IMR-90 (cell line): ENCODE data around the gene TSPAN33. TPM values are rescaled to one million over a fixed set of nuclear protein-coding genes. Genes with fewer than 3 reads are reported as not detected.

Experiments used
- ATAC-seq: fragments of 200-7000 bp; cut with Tn5 transposase; 2 replicates; pipeline ENCODE4 v1.9.1; 2020; ENCODE audit warnings: low read depth, mild to moderate bottlenecking, moderate library complexity
- BruUV-seq: library from RNA; stranded (reverse); fragments of 400-500 nt; replicated peaks from 2 replicates; lab custom pipeline; 2021; lab: Mats Ljungman, UMichigan
- CTCF ChIA-PET: fragments of 300-600 bp; formaldehyde crosslinking; extraction: SDS; loops from one replicate; lab custom pipeline; 2021; ENCODE audit warnings: antibody characterized with exemption; lab: Yijun Ruan, JAX
- POLR2A ChIA-PET: fragments of 300-600 bp; sonication (Branson Sonifier 250); formaldehyde crosslinking; loops from one replicate; lab custom pipeline; 2022; ENCODE audit warnings: antibody characterized with exemption; ENCODE audit not compliant: unreplicated experiment; lab: Charles Lee
- DNase-seq: peaks from one replicate; pipeline ENCODE4 v3.0.0; 2013
- H2AFZ ChIP-seq: replicated peaks from 2 replicates; pipeline ENCODE3; 2013; ENCODE audit warnings: low read length, mild to moderate bottlenecking; ENCODE audit not compliant: poor library complexity
- H2AK5ac ChIP-seq: 2 replicates; pipeline ENCODE4 v1.6.1; 2013; ENCODE audit warnings: low read depth, low read length, inconsistent platforms
- H2AK9ac ChIP-seq: replicated peaks from 2 replicates; pipeline ENCODE3; 2013; ENCODE audit warnings: mild to moderate bottlenecking, low read depth, low read length, moderate library complexity; ENCODE audit not compliant: poor library complexity
- H2BK120ac ChIP-seq: 2 replicates; pipeline ENCODE4 v1.6.1; 2013; ENCODE audit warnings: low read depth, low read length, inconsistent platforms
- H2BK15ac ChIP-seq: 3 replicates; pipeline ENCODE4 v1.6.1; 2013; ENCODE audit warnings: low read depth, low read length, inconsistent platforms
- H2BK20ac ChIP-seq: 2 replicates; pipeline ENCODE4 v1.6.1; 2013; ENCODE audit warnings: low read depth, mild to moderate bottlenecking, inconsistent platforms, low read length, moderate library complexity
- H2BK5ac ChIP-seq: 2 replicates; pipeline ENCODE4 v1.6.1; 2013; ENCODE audit warnings: mild to moderate bottlenecking, low read depth, low read length, inconsistent platforms; ENCODE audit not compliant: poor library complexity, severe bottlenecking
- H3K14ac ChIP-seq: replicated peaks from 2 replicates; pipeline ENCODE4 v1.6.1; 2013; ENCODE audit warnings: low read depth, low read length, inconsistent platforms
- H3K18ac ChIP-seq: 2 replicates; pipeline ENCODE4 v1.6.1; 2013; ENCODE audit warnings: low read depth, low read length, control low read depth
- H3K23ac ChIP-seq: 2 replicates; pipeline ENCODE4 v1.6.1; 2013; ENCODE audit warnings: low read depth, low read length, inconsistent platforms
- H3K27ac ChIP-seq: 2 replicates; pipeline ENCODE4 v1.5.1; 2013; ENCODE audit warnings: mild to moderate bottlenecking, control low read depth, low read length; ENCODE audit not compliant: insufficient read depth
- H3K27me3 ChIP-seq: 2 replicates; pipeline ENCODE4 v1.6.1; 2013; ENCODE audit warnings: low read length; ENCODE audit not compliant: control insufficient read depth, insufficient read depth
- H3K36me3 ChIP-seq: 2 replicates; pipeline ENCODE4 v1.6.1; 2013; ENCODE audit warnings: low read length, mixed read lengths; ENCODE audit not compliant: control insufficient read depth, insufficient read depth
- H3K4ac ChIP-seq: 2 replicates; pipeline ENCODE4 v1.6.1; 2013; ENCODE audit warnings: low read depth, low read length, inconsistent platforms
- H3K4me1 ChIP-seq: 2 replicates; pipeline ENCODE4 v1.6.1; 2013; ENCODE audit warnings: low read length, mixed read lengths; ENCODE audit not compliant: control insufficient read depth, insufficient read depth
- H3K4me2 ChIP-seq: 2 replicates; pipeline ENCODE4 v1.6.1; 2013; ENCODE audit warnings: low read depth, mild to moderate bottlenecking, control low read depth, low read length, moderate library complexity
- H3K4me3 ChIP-seq: 2 replicates; pipeline ENCODE4 v1.5.1; 2013; ENCODE audit warnings: low read depth, mild to moderate bottlenecking, control low read depth, low read length, moderate library complexity; ENCODE audit not compliant: insufficient read depth
- H3K56ac ChIP-seq: 2 replicates; pipeline ENCODE4 v1.6.1; 2013; ENCODE audit warnings: low read length, inconsistent platforms; ENCODE audit not compliant: insufficient read depth; ENCODE audit errors: extremely low read depth
- H3K79me1 ChIP-seq, 2 experiments: 2 replicates each; pipeline ENCODE4 v1.6.1; 2013; ENCODE audit warnings: low read length in 2 of 2, inconsistent platforms in 1 of 2, low read depth in 1 of 2
- H3K9ac ChIP-seq: 2 replicates; pipeline ENCODE4 v1.6.1; 2013; ENCODE audit warnings: low read depth, low read length, control low read depth
- H3K9me1 ChIP-seq: 2 replicates; pipeline ENCODE4 v1.6.1; 2013; ENCODE audit warnings: low read length, inconsistent platforms; ENCODE audit not compliant: insufficient read depth
- H3K9me3 ChIP-seq: 2 replicates; pipeline ENCODE4 v1.6.1; 2013; ENCODE audit warnings: low read length; ENCODE audit not compliant: control insufficient read depth, insufficient read depth
- H4K20me1 ChIP-seq: 2 replicates; pipeline ENCODE4 v1.6.1; 2013; ENCODE audit warnings: low read length, inconsistent platforms; ENCODE audit not compliant: insufficient read depth
- H4K5ac ChIP-seq: 2 replicates; pipeline ENCODE4 v1.6.1; 2013; ENCODE audit warnings: mild to moderate bottlenecking, low read depth, low read length, control low read depth
- H4K8ac ChIP-seq, 2 experiments: 2 replicates each; pipeline ENCODE4 v1.6.1; 2013; ENCODE audit warnings: low read depth in 2 of 2, low read length in 2 of 2, control low read depth in 1 of 2, inconsistent platforms in 1 of 2
- H4K91ac ChIP-seq: 2 replicates; pipeline ENCODE4 v1.6.1; 2013; ENCODE audit warnings: low read depth, low read length, inconsistent platforms; ENCODE audit not compliant: insufficient read depth
- BHLHE40 ChIP-seq: fragments of 150-350 bp; IDR thresholded peaks from 2 replicates; pipeline ENCODE4 v1.6.1; 2016; ENCODE audit warnings: mild to moderate bottlenecking, low read depth, low read length
- CEBPB ChIP-seq: IDR thresholded peaks from 2 replicates; pipeline ENCODE4 v1.6.1; 2012; ENCODE audit warnings: low read depth, low read length, improper control_type of control experiment
- CHD1 ChIP-seq: IDR thresholded peaks from 2 replicates; pipeline ENCODE4 v1.6.1; 2012; ENCODE audit warnings: low read depth, low read length, improper control_type of control experiment
- FOS ChIP-seq: fragments of 150-350 bp; IDR thresholded peaks from 2 replicates; pipeline ENCODE4 v1.6.1; 2016; ENCODE audit warnings: low read depth, low read length
- MAFK ChIP-seq: IDR thresholded peaks from 2 replicates; pipeline ENCODE4 v1.6.1; 2012; ENCODE audit warnings: low read depth, low read length, improper control_type of control experiment
- MAZ ChIP-seq: IDR thresholded peaks from 2 replicates; pipeline ENCODE4 v1.6.1; 2012; ENCODE audit warnings: low read depth, mild to moderate bottlenecking, low read length, improper control_type of control experiment, moderate library complexity, borderline replicate concordance
- MXI1 ChIP-seq: IDR thresholded peaks from 2 replicates; pipeline ENCODE4 v1.6.1; 2012; ENCODE audit warnings: low read depth, mild to moderate bottlenecking, low read length, moderate library complexity, borderline replicate concordance
- POLR2A ChIP-seq: IDR thresholded peaks from 2 replicates; pipeline ENCODE4 v1.6.1; 2012; ENCODE audit warnings: mild to moderate bottlenecking, low read depth, low read length
- SMC3 ChIP-seq: fragments of 150-350 bp; IDR thresholded peaks from 2 replicates; pipeline ENCODE4 v1.6.1; 2016; ENCODE audit warnings: low read depth, mild to moderate bottlenecking, antibody characterized with exemption, low read length, moderate library complexity
- WGBS, 2 experiments: methylation state at CpG; one replicate each; pipeline versions ENCODE4 v1.1.5 to v1.1.7; 2013; ENCODE audit warnings: missing lambda C conversion rate in 2 of 2; ENCODE audit not compliant: insufficient read length in 1 of 2; ENCODE audit errors: extremely low coverage in 2 of 2; 5-methylcytosine and 5-hydroxymethylcytosine counted together
- dilution Hi-C: fragments of 300-500 bp; cut with HindIII; formaldehyde crosslinking; loops from one replicate; pipeline ENCODE4 v1.14.3; 2018; ENCODE audit warnings: low sequenced_read_pairs; ENCODE audit not compliant: unreplicated experiment
- in situ Hi-C: fragments of 300-500 bp; cut with MboI; formaldehyde crosslinking; loops from 3 replicates; pipeline ENCODE4 v1.14.3; 2019; ENCODE audit warnings: low sequenced_read_pairs, inconsistent platforms, mixed read lengths
- intact Hi-C: fragments of 100-400 bp; cut with micrococcal nuclease; formaldehyde crosslinking; loops from 2 replicates; pipeline ENCODE4 v1.10.0; 2022
- polyA plus RNA-seq, 3 experiments: library from polyadenylated mRNA; depleted of rRNA; stranded (reverse); fragments of >200 nt; gene quantifications; 2 replicates each; pipeline ENCODE4 v1.2.3, GENCODE V29; 2012; ENCODE audit warnings: low replicate concordance in 1 of 3
- total RNA-seq: library from RNA; depleted of rRNA; stranded (reverse); fragments of >200 nt; gene quantifications from 2 replicates; pipeline ENCODE4 v1.2.3, GENCODE V29; 2012
- TF ChIP-seq, protein P1 (sequence below): conservative IDR thresholded peaks from 2 replicates; pipeline ENCODE4 v1.5.1; 2012; ENCODE audit warnings: mild to moderate bottlenecking, low read depth, low read length, improper control_type of control experiment

The TSPAN33 gene
- total and polyA plus RNA-seq, 2 of the 4 experiments (the other 2 are of a cell fraction), result 0.17 to 0.36 TPM

DNA sequence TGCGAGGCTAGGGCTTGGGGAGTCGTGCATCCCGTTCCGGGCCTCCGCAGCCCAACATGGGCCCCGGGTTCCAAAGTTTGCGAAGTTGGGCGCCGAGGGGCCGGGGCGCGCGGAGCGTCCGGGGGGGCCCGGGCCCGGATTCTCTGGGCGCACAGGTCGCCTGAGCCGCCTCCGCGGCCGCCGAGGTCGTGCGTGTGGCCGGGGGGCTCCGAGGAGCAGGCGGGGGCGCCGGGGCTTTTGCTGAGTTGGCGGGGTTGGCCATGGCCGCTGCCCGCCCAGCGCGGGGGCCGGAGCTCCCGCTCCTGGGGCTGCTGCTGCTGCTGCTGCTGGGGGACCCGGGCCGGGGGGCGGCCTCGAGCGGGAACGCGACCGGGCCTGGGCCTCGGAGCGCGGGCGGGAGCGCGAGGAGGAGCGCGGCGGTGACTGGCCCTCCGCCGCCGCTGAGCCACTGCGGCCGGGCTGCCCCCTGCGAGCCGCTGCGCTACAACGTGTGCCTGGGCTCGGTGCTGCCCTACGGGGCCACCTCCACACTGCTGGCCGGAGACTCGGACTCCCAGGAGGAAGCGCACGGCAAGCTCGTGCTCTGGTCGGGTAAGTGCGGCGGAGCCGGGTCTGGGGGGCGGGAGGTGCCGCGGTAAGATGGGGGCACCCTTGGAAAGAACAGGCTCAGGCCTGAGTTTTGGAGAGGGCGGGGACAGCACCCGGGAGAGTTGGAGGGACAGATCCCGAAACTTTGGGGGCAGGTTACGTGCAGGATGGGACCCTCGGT lies 44.6 kb downstream of the TSPAN33 start:
- H3K4me3 ChIP-seq, result peak overlapping the region; percentile 93
- peak overlapping the region; percentile 52 for H3K4ac ChIP-seq
- ChIA-PET POLR2A (interaction anchor here (0.6 kb wide), 1 partner anchor 356 kb away, joined by 3 read pairs; no protein-coding TSS in a partner anchor), CTCF (no interaction called here)
- H2BK120ac ChIP-seq, result no peak overlapping the region
- WGBS, 2 experiments, result 1% methylated on average over 51 of the region's 83 CpGs; no CpG with 5 or more reads in 1 of the 2 experiments
- TF ChIP-seq BHLHE40 (no peak), CEBPB (no peak), CHD1 (no peak), MAFK (0 out of 2 replicates have a peak, but pooled peaks have one; percentile 13), POLR2A (no peak), MXI1 (peak; percentile 26; the same call in 1 of the 2 replicates), MAZ (no peak), SMC3 (no peak), FOS (no peak)
- TF ChIP-seq, protein P1, sequence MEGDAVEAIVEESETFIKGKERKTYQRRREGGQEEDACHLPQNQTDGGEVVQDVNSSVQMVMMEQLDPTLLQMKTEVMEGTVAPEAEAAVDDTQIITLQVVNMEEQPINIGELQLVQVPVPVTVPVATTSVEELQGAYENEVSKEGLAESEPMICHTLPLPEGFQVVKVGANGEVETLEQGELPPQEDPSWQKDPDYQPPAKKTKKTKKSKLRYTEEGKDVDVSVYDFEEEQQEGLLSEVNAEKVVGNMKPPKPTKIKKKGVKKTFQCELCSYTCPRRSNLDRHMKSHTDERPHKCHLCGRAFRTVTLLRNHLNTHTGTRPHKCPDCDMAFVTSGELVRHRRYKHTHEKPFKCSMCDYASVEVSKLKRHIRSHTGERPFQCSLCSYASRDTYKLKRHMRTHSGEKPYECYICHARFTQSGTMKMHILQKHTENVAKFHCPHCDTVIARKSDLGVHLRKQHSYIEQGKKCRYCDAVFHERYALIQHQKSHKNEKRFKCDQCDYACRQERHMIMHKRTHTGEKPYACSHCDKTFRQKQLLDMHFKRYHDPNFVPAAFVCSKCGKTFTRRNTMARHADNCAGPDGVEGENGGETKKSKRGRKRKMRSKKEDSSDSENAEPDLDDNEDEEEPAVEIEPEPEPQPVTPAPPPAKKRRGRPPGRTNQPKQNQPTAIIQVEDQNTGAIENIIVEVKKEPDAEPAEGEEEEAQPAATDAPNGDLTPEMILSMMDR, result no peak
- peak overlapping the region in 1 of 2 experiments; percentile 19; a peak in 2 of 4 replicates for H4K8ac ChIP-seq
- peak overlapping the region; percentile 60 for H2AK9ac ChIP-seq
- H3K27ac ChIP-seq, result peak overlapping the region; percentile 58
- H3K4me1 ChIP-seq, result peaks cover 6% of the 10 kb centered on the region
- H3K79me1 ChIP-seq, result peaks cover 18 to 42% of the 10 kb centered on the region in 2 experiments; a peak in 3 of 4 replicates
- peak overlapping the region; percentile 98 for H3K4me2 ChIP-seq
- peaks cover 10% of the 10 kb centered on the region for H3K9me1 ChIP-seq
- H2AFZ ChIP-seq, result peak overlapping the region; percentile 94
- H3K9me3 ChIP-seq, result no peaks in the 10 kb centered on the region
- H2BK20ac ChIP-seq, result no peak overlapping the region
- peak overlapping the region; percentile 86 for H3K23ac ChIP-seq
- H3K27me3 ChIP-seq, result peaks cover 11% of the 10 kb centered on the region
- ATAC-seq (peak; percentile 72), DNase-seq (peak; percentile 27)
- in situ Hi-C loops (no loop called here), dilution Hi-C loops (no loop called here), intact Hi-C loops (no loop called here)
- H3K18ac ChIP-seq, result peak overlapping the region; percentile 25; the same call in 1 of the 2 replicates
- H2AK5ac ChIP-seq, result no peak overlapping the region
- peak overlapping the region; percentile 88 for H3K14ac ChIP-seq
- no peaks in the 10 kb centered on the region for H3K36me3 ChIP-seq
- BruUV-seq, result no TSS peak
- peak overlapping the region; percentile 56 for H4K91ac ChIP-seq
- peaks cover 38% of the 10 kb centered on the region for H4K20me1 ChIP-seq
- peak overlapping the region; percentile 84 for H3K9ac ChIP-seq
- 0 out of 2 replicates have a peak overlapping the region, but pooled peaks have one; percentile 22 for H4K5ac ChIP-seq
- no peak overlapping the region for H3K56ac ChIP-seq
- no peak overlapping the region for H2BK5ac ChIP-seq
- no peak overlapping the region for H2BK15ac ChIP-seq
